Measurements from ENCODE around the gene MORN3. TPM values are rescaled to one million over a fixed set of nuclear protein-coding genes. Genes with fewer than 3 reads are reported as not detected.

Gene MORN3
- total and polyA plus RNA-seq, 2 of the 4 experiments (the other 2 are of a cell fraction), result 0.18 to 0.22 TPM

- Histone ChIP-seq H2AK9ac (replicated peaks; ENCODE audit: low read depth, low read length, poor library complexity) (peak overlapping the region; percentile 66), H2BK5ac (ENCODE audit: low read depth, low read length, poor library complexity, severe bottlenecking) (peak overlapping the region; percentile 48), H2BK20ac (ENCODE audit: low read depth, low read length) (no peak overlapping the region), H3K36me3 (ENCODE audit: control insufficient read depth, insufficient read depth, low read length) (0 out of 2 replicates have a peak, but pooled peaks cover 1% of the 10 kb centered on the region), H3K79me1 (ENCODE audit: low read depth in 1 of 2, low read length in 2 of 2) (peaks cover 26 to 45% of the 10 kb centered on the region in 2 experiments; a peak in 3 of 4 replicates), H3K56ac (ENCODE audit: extremely low read depth, insufficient read depth, low read length) (peak overlapping the region; percentile 72; the same call in 1 of the 2 replicates), H4K5ac (ENCODE audit: low read depth, low read length) (peak overlapping the region; percentile 58), H4K20me1 (ENCODE audit: insufficient read depth, low read length) (peaks cover 6% of the 10 kb centered on the region; the same call in 1 of the 2 replicates), H3K4me1 (ENCODE audit: control insufficient read depth, insufficient read depth, low read length) (peaks cover 8% of the 10 kb centered on the region), H3K4me3 (ENCODE audit: insufficient read depth, low read depth, low read length) (peak overlapping the region; percentile 75), H3K9me1 (ENCODE audit: insufficient read depth, low read length) (peaks cover 22% of the 10 kb centered on the region), H3K14ac (replicated peaks; ENCODE audit: low read depth, low read length) (peak overlapping the region; percentile 97), H3K9me3 (ENCODE audit: control insufficient read depth, insufficient read depth, low read length) (no peaks in the 10 kb centered on the region), H3K4ac (ENCODE audit: low read depth, low read length) (peak overlapping the region; percentile 87), H2AK5ac (ENCODE audit: low read depth, low read length) (peak overlapping the region; percentile 11; the same call in 1 of the 2 replicates), H2BK120ac (ENCODE audit: low read depth, low read length) (peak overlapping the region; percentile 83; the same call in 1 of the 2 replicates), H4K8ac (ENCODE audit: low read depth in 2 of 2, low read length in 2 of 2) (peak overlapping the region; percentile 32 to 93; a peak in 3 of 4 replicates), H3K18ac (ENCODE audit: low read depth, low read length) (peak overlapping the region; percentile 70; the same call in 1 of the 2 replicates), H3K23ac (ENCODE audit: low read depth, low read length) (peak overlapping the region; percentile 61), H3K4me2 (ENCODE audit: low read depth, low read length) (peak overlapping the region; percentile 99), H3K27ac (ENCODE audit: insufficient read depth, low read length) (peak overlapping the region; percentile 64), H4K91ac (ENCODE audit: insufficient read depth, low read depth, low read length) (peak overlapping the region; percentile 48; the same call in 1 of the 2 replicates), H3K9ac (ENCODE audit: low read depth, low read length) (peak overlapping the region; percentile 69), H3K27me3 (ENCODE audit: control insufficient read depth, insufficient read depth, low read length) (no peaks in the 10 kb centered on the region), H2BK15ac (ENCODE audit: low read depth, low read length) (no peak overlapping the region), H2AFZ (replicated peaks; ENCODE audit: low read length, poor library complexity) (peak overlapping the region; percentile 90)
- intact Hi-C loops (cut with micrococcal nuclease), result loop anchor here (2.0 to 5.0 kb wide), 3 partner anchors 25 to 81 kb away; partner anchors contain the start of gene RHOF
- DNase-seq, result no peak
- in situ Hi-C loops (cut with MboI; ENCODE audit: low sequenced_read_pairs), result no loop called here
- ChIA-PET CTCF (interaction anchor here (1.0 kb wide), 1 partner anchor 100 kb away, joined by 3 read pairs; no protein-coding TSS in a partner anchor), POLR2A (ENCODE audit: unreplicated experiment) (interaction anchor here (0.5 kb wide), 2 partner anchors 73 to 185 kb away, joined by 4 to 6 read pairs; no protein-coding TSS in a partner anchor)
- 23% methylated on average over 4 of the region's 24 CpGs; no CpG with 5 or more reads in 1 of the 2 experiments for WGBS, 2 experiments (ENCODE audit: extremely low coverage in 2 of 2, insufficient read length in 1 of 2)
- ATAC-seq (ENCODE audit: low read depth), result no peak
- TF ChIP-seq ELK1 (IDR thresholded peaks at IDR 0.05; ENCODE audit: borderline replicate concordance, low read depth, low read length) (no peak), BHLHE40 (IDR thresholded peaks at IDR 0.05; ENCODE audit: low read depth, low read length) (no peak), MXI1 (IDR thresholded peaks at IDR 0.05; ENCODE audit: borderline replicate concordance, low read depth, low read length) (no peak), CEBPB (IDR thresholded peaks at IDR 0.05; ENCODE audit: low read depth, low read length) (no peak), USF2 (IDR thresholded peaks at IDR 0.05; ENCODE audit: low read depth, low read length) (no peak), MAZ (IDR thresholded peaks at IDR 0.05; ENCODE audit: borderline replicate concordance, low read depth, low read length) (no peak), RAD21 (IDR thresholded peaks at IDR 0.05; ENCODE audit: low read length) (no peak), SMC3 (IDR thresholded peaks at IDR 0.05; ENCODE audit: low read depth, low read length) (no peak), NFE2L2 (IDR thresholded peaks at IDR 0.05; ENCODE audit: low read depth, low read length) (no peak), POLR2A (IDR thresholded peaks at IDR 0.05; ENCODE audit: low read depth, low read length) (no peak), RCOR1 (IDR thresholded peaks at IDR 0.05; ENCODE audit: insufficient replicate concordance, low read length) (no peak)
- TF ChIP-seq, protein P1, sequence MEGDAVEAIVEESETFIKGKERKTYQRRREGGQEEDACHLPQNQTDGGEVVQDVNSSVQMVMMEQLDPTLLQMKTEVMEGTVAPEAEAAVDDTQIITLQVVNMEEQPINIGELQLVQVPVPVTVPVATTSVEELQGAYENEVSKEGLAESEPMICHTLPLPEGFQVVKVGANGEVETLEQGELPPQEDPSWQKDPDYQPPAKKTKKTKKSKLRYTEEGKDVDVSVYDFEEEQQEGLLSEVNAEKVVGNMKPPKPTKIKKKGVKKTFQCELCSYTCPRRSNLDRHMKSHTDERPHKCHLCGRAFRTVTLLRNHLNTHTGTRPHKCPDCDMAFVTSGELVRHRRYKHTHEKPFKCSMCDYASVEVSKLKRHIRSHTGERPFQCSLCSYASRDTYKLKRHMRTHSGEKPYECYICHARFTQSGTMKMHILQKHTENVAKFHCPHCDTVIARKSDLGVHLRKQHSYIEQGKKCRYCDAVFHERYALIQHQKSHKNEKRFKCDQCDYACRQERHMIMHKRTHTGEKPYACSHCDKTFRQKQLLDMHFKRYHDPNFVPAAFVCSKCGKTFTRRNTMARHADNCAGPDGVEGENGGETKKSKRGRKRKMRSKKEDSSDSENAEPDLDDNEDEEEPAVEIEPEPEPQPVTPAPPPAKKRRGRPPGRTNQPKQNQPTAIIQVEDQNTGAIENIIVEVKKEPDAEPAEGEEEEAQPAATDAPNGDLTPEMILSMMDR (conservative IDR thresholded peaks at IDR 0.05; ENCODE audit: low read depth, low read length), result no peak
- dilution Hi-C loops (cut with HindIII; ENCODE audit: low sequenced_read_pairs, unreplicated experiment), result no loop called here
- BruUV-seq (replicated peaks), result no TSS peak
Observed at GRCh38 chr12:121711361-121712189, 42.1 kb upstream of the MORN3 start.

Measured in IMR-90 (cell line).